ENCODE results near the gene SLC27A3. TPM values are rescaled to one million over a fixed set of nuclear protein-coding genes. Genes with fewer than 3 reads are reported as not detected.

The SLC27A3 gene
- total RNA-seq, 1 donor from 2014 or later: 10.8 TPM

DNA sequence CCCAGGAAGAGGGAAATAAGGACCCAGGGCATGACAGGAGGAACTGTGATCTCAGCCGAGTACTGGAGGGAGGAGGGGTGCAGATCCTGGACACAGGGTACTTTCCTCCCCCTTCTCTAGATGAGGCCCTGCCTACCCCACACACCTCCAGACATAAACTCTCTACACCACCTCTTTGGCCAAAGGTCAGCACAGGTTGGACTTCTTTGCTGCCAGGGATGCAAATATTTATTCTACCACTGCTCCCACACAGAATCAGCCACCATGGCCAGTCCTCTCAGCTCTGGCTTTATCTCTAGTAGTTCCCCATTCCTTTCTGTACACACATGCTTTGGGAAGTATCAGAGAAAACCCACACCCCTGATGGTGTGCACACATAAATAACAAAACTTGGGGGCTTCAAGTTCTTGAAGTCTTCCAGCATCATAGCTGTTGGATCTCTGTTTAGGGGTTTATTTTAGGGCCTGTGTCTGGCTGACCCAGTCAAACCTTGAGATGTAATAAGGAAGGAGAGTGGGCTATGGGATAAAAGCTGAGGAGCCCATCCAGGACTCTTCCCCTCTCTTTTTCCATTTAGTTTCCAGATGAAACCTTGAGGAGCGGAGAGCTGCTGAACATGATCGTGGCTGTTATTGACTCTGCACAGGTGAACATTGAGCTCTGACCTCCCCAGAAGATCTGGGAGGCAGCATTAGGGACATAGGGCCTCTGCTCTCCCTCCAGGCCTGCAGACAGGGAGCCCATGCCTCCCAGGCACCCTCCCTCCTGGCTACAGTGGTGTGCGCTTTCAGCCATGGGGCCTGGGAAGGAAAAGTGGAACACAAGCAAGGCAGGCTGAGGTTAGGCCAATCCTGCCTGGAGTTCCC, 6.7 kb upstream of the SLC27A3 start:
- Mint-ChIP-seq H3K9me3 (no peaks in the 10 kb centered on the region), H3K36me3 (ENCODE audit: low read depth) (peaks cover 53% of the 10 kb centered on the region), H3K27me3 (ENCODE audit: insufficient read depth) (no peaks in the 10 kb centered on the region), H3K27ac (no peak overlapping the region), H3K4me3 (no peak overlapping the region), H3K4me1 (ENCODE audit: low read depth) (peaks cover 3% of the 10 kb centered on the region)
- DNase-seq (ENCODE audit: low spot score): no peak
- intact Hi-C loops (cut with micrococcal nuclease): no loop called here

DNA sequence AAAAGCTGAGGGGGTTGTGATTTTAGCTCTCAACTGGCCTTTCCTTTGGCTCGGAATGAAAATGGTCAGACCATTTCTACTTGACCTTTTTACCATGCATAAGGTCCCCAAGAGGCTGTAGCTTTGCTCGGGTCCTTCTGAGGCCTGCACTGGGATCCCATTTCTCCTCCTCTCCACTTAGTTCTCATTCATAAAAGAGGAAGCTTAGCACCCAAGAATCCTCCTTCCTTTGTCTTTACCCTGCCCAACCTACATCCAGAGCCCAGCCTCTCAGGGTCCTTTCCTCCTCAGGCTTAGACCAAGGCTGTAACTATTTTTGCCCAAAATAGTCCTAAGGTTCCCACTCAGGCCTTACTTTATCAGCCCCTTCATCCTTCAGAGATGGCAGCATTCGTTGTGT, 6.0 kb upstream of the SLC27A3 start:
- no peak overlapping the region for H3K27ac Mint-ChIP-seq
- peaks cover 53% of the 10 kb centered on the region for H3K36me3 Mint-ChIP-seq (ENCODE audit: low read depth)
- peaks cover 10% of the 10 kb centered on the region for H3K4me1 Mint-ChIP-seq (ENCODE audit: low read depth)
- H3K4me3 Mint-ChIP-seq: no peak overlapping the region
- intact Hi-C loops (cut with micrococcal nuclease): no loop called here
- no peaks in the 10 kb centered on the region for H3K27me3 Mint-ChIP-seq (ENCODE audit: insufficient read depth)
- DNase-seq (ENCODE audit: low spot score): no peak
- no peaks in the 10 kb centered on the region for H3K9me3 Mint-ChIP-seq

DNA sequence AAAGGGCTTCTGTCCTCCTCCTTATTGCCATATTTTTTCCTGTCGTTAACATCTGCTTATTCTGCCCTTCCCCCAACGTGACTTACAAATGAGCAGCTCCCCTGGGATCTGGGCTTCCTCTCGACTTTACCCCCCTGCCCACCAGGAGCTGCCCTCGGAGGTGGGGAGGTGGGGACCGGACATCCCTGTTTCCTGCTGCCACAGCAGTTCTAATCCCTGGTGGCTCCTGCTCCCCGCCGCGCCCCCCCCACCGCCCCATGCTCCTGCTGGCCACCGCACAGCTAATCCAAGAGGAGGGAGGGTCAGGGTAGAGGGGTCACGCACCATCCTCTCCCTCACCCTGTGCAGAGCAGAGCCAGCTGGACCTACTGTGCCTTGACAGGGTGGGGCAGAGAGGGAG, 4.4 kb upstream of the SLC27A3 start:
- no peak overlapping the region for H3K27ac Mint-ChIP-seq
- H3K27me3 Mint-ChIP-seq (ENCODE audit: insufficient read depth): no peaks in the 10 kb centered on the region
- H3K9me3 Mint-ChIP-seq: no peaks in the 10 kb centered on the region
- intact Hi-C loops (cut with micrococcal nuclease): no loop called here
- no peak overlapping the region for H3K4me3 Mint-ChIP-seq
- peaks cover 44% of the 10 kb centered on the region for H3K36me3 Mint-ChIP-seq (ENCODE audit: low read depth)
- no peak for DNase-seq (ENCODE audit: low spot score)
- peaks cover 19% of the 10 kb centered on the region for H3K4me1 Mint-ChIP-seq (ENCODE audit: low read depth)

DNA sequence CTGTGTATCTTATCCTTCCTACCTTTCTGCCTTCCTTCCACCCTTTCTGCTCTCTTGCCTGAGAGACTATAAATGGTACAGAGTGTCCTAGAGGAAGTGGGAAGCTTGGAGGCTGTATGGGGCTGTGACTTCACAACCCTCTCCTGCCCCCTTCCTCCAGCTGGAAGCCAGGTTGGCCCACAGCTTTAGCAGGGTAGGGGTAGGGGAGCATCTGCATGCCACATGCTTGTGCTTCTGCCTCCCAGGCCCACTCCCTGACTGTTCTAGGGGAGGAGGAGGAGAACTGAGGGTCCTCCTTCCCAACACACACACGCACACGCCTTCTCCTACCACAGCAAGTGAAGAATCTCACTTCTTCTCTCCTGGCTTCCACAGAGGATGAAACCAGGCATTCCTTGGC, 3.9 kb upstream of the SLC27A3 start:
- H3K4me3 Mint-ChIP-seq: no peak overlapping the region
- H3K27ac Mint-ChIP-seq: no peak overlapping the region
- H3K36me3 Mint-ChIP-seq (ENCODE audit: low read depth): peaks cover 42% of the 10 kb centered on the region
- H3K9me3 Mint-ChIP-seq: no peaks in the 10 kb centered on the region
- H3K27me3 Mint-ChIP-seq (ENCODE audit: insufficient read depth): no peaks in the 10 kb centered on the region
- intact Hi-C loops (cut with micrococcal nuclease): no loop called here
- H3K4me1 Mint-ChIP-seq (ENCODE audit: low read depth): peaks cover 19% of the 10 kb centered on the region
- no peak for DNase-seq (ENCODE audit: low spot score)

GRCh38 chr1:153771841-153772593, 3.2 kb upstream of the SLC27A3 start:
- intact Hi-C loops (cut with micrococcal nuclease): no loop called here
- H3K27me3 Mint-ChIP-seq (ENCODE audit: insufficient read depth): no peaks in the 10 kb centered on the region
- peaks cover 40% of the 10 kb centered on the region for H3K36me3 Mint-ChIP-seq (ENCODE audit: low read depth)
- H3K9me3 Mint-ChIP-seq: no peaks in the 10 kb centered on the region
- no peak overlapping the region for H3K4me3 Mint-ChIP-seq
- DNase-seq (ENCODE audit: low spot score): no peak
- H3K4me1 Mint-ChIP-seq (ENCODE audit: low read depth): peaks cover 22% of the 10 kb centered on the region
- H3K27ac Mint-ChIP-seq: no peak overlapping the region

- H3K27ac Mint-ChIP-seq: no peak overlapping the region
- intact Hi-C loops (cut with micrococcal nuclease): no loop called here
- no peaks in the 10 kb centered on the region for H3K9me3 Mint-ChIP-seq
- H3K4me3 Mint-ChIP-seq: peak overlapping the region; percentile 80
- DNase-seq (ENCODE audit: low spot score): no peak
- peaks cover 31% of the 10 kb centered on the region for H3K36me3 Mint-ChIP-seq (ENCODE audit: low read depth)
- peaks cover 25% of the 10 kb centered on the region for H3K4me1 Mint-ChIP-seq (ENCODE audit: low read depth)
- H3K27me3 Mint-ChIP-seq (ENCODE audit: insufficient read depth): no peaks in the 10 kb centered on the region
Measured at GRCh38 chr1:153773096-153773921, 1.9 kb upstream of the SLC27A3 start.

DNA sequence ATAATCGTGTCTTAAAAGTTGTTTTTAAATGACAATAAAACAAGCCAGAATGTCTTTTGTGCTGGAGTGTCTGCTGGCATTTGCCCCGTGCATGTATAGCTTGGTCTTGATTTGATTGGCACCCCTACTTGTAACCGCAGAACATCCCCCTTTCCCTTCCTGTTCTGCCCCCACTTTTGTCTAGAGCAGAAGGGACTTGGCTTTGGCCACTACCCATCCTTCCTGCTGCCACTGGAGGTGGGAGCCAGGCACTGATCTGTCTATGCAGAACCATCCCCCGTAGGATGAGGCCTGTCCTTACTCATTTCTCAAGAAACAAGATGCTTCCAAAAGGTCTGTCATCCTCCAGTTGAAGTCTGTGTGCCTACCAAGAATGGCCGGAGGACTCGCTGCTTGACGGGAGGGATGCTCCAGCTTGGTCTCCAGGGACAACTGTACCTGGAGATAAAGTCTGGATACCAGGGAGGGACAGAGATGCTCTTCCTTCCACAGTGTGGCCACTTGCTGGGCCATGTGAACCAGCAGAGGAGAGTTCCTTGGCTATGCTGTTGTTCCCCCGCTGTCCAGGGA, 1.1 kb upstream of the SLC27A3 start:
- Mint-ChIP-seq H3K27ac (no peak overlapping the region), H3K4me1 (ENCODE audit: low read depth) (peaks cover 25% of the 10 kb centered on the region)
- intact Hi-C loops (cut with micrococcal nuclease): no loop called here

GRCh38 chr1:153775458-153776327, 486 bp downstream of the SLC27A3 start:
- H3K4me1 Mint-ChIP-seq (ENCODE audit: low read depth): peaks cover 25% of the 10 kb centered on the region
- H3K27me3 Mint-ChIP-seq (ENCODE audit: insufficient read depth): no peaks in the 10 kb centered on the region
- H3K9me3 Mint-ChIP-seq: no peaks in the 10 kb centered on the region
- DNase-seq (ENCODE audit: low spot score): peak; percentile 56
- peaks cover 20% of the 10 kb centered on the region for H3K36me3 Mint-ChIP-seq (ENCODE audit: low read depth)
- intact Hi-C loops (cut with micrococcal nuclease): loop anchor here (1.0 to 2.0 kb wide), 3 partner anchors 8 to 104 kb away; no protein-coding TSS in a partner anchor
- peak overlapping the region; percentile 80 for H3K4me3 Mint-ChIP-seq
- peak overlapping the region; percentile 44 for H3K27ac Mint-ChIP-seq

More for the DNA sequence above, 1.1 kb upstream of the SLC27A3 start:
- DNase-seq (ENCODE audit: low spot score): no peak
- no peaks in the 10 kb centered on the region for H3K27me3 Mint-ChIP-seq (ENCODE audit: insufficient read depth)
- H3K4me3 Mint-ChIP-seq: peak overlapping the region; percentile 80
- H3K9me3 Mint-ChIP-seq: no peaks in the 10 kb centered on the region
- peaks cover 24% of the 10 kb centered on the region for H3K36me3 Mint-ChIP-seq (ENCODE audit: low read depth)

- peaks cover 25% of the 10 kb centered on the region for H3K4me1 Mint-ChIP-seq (ENCODE audit: low read depth)
- H3K27ac Mint-ChIP-seq: peak overlapping the region; percentile 40
- H3K27me3 Mint-ChIP-seq (ENCODE audit: insufficient read depth): no peaks in the 10 kb centered on the region
- peaks cover 17% of the 10 kb centered on the region for H3K36me3 Mint-ChIP-seq (ENCODE audit: low read depth)
- DNase-seq (ENCODE audit: low spot score): no peak
- H3K9me3 Mint-ChIP-seq: no peaks in the 10 kb centered on the region
- intact Hi-C loops (cut with micrococcal nuclease): loop anchor here (2.0 kb wide), 1 partner anchor 14 kb away; no protein-coding TSS in a partner anchor
- H3K4me3 Mint-ChIP-seq: peak overlapping the region; percentile 63
Measured at GRCh38 chr1:153776352-153776751, 1.1 kb downstream of the SLC27A3 start.

DNA sequence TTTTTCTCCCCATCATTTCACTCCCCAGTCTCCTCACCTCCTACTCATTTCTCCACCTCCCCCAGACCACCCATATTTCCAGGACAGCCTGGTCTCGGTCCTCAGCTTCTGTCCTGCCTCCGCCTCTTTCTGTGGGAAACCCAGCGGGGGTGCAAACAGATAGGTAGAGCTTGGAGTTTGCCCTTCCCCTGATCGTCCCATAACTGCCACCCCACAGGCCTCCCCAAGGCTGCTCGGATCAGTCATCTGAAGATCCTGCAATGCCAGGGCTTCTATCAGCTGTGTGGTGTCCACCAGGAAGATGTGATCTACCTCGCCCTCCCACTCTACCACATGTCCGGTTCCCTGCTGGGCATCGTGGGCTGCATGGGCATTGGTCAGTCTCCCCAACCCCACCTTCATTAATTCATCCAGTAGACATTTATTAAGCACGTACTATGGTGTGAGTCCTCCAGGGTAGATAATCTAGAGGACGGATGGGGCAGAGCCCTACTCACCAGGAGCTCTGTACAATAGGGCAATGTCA, 1.7 kb downstream of the SLC27A3 start:
- H3K9me3 Mint-ChIP-seq: no peaks in the 10 kb centered on the region
- peaks cover 25% of the 10 kb centered on the region for H3K4me1 Mint-ChIP-seq (ENCODE audit: low read depth)
- intact Hi-C loops (cut with micrococcal nuclease): loop anchor here (2.0 kb wide), 1 partner anchor 14 kb away; no protein-coding TSS in a partner anchor
- peaks cover 16% of the 10 kb centered on the region for H3K36me3 Mint-ChIP-seq (ENCODE audit: low read depth)
- no peak for DNase-seq (ENCODE audit: low spot score)
- peak overlapping the region; percentile 40 for H3K27ac Mint-ChIP-seq
- no peaks in the 10 kb centered on the region for H3K27me3 Mint-ChIP-seq (ENCODE audit: insufficient read depth)
- H3K4me3 Mint-ChIP-seq: peak overlapping the region; percentile 63

DNA sequence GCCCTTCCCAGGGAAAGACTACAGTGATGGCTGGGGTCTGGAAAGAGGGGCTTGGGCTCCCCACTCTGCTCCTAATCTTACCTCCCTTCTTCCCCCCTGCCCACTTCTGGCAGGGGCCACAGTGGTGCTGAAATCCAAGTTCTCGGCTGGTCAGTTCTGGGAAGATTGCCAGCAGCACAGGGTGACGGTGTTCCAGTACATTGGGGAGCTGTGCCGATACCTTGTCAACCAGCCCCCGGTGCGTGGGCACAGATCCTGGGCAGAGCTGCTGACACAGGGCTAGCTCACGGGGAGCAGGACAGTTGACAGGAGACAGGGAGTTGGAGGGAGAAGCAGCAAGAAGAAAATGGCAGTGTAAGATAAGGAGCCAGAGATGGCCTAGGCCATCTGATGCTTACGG, 2.4 kb downstream of the SLC27A3 start:
- intact Hi-C loops (cut with micrococcal nuclease): loop anchor here (2.0 kb wide), 1 partner anchor 13 kb away; no protein-coding TSS in a partner anchor
- no peaks in the 10 kb centered on the region for H3K27me3 Mint-ChIP-seq (ENCODE audit: insufficient read depth)
- no peak overlapping the region for H3K27ac Mint-ChIP-seq
- DNase-seq (ENCODE audit: low spot score): no peak
- peaks cover 25% of the 10 kb centered on the region for H3K4me1 Mint-ChIP-seq (ENCODE audit: low read depth)
- peaks cover 13% of the 10 kb centered on the region for H3K36me3 Mint-ChIP-seq (ENCODE audit: low read depth)
- H3K9me3 Mint-ChIP-seq: no peaks in the 10 kb centered on the region
- H3K4me3 Mint-ChIP-seq: no peak overlapping the region

Measured in activated T-helper 1 cell treated with anti-CD3 and anti-CD28 coated beads, Interleukin-12 subunit alpha, Interleukin-12 subunit beta, Interleukin-2, Interleukin-4 antibody, amounts not matched to agents 30 ng/mL and 10 ng/mL and 1 ng/mL, durations not matched to agents 14 hours and 24 hours and 36 hours (primary cell).